Measurements from ENCODE around the gene APBB3. TPM values are rescaled to one million over a fixed set of nuclear protein-coding genes. Genes with fewer than 3 reads are reported as not detected.
A peak's percentile ranks its signal among the peaks of the same experiment; 100 is the strongest.

APBB3 gene
- 10 to 100 TPM; 18.8 to 32.5 (median 21.2) TPM for total RNA-seq
- long read RNA-seq, donor 1, partial matches to known transcripts: 9 of 27 reads
- long read RNA-seq, donor 1, other reads (novel, unspliced or antisense): 17 of 27 reads
- long read RNA-seq, donor 2, partial matches to known transcripts: 2 of 6 reads
- long read RNA-seq, donor 2, other reads (novel, unspliced or antisense): 2 of 6 reads

GRCh38 chr5:140564196-140565023 is at the start of gene APBB3, which contains the start of gene SLC35A4:
TSS of gene APBB3 (minus strand) at chr5:140564598. CDS start at chr5:140564245, 353 bp downstream.
TSS of gene SLC35A4 (plus strand) at chr5:140564828. CDS start at chr5:140567170, 2,342 bp downstream.
- TF ChIP-seq CTCF (IDR thresholded peaks at IDR 0.05): no peak
- H3K4me1 ChIP-seq (ENCODE audit: low read depth): peaks cover 18% of the 10 kb centered on the region
- DNase-seq (peak; percentile 95 to 98 (median 96)), ATAC-seq (peak; percentile 93)
- intact Hi-C loops (cut with DNase I, micrococcal nuclease): loop anchor here in 1 of 2 donors (10.0 kb wide), 1 partner anchor 70 kb away; the partner anchor contains the start of genes CD14 and TMCO6
- H3K9me3 ChIP-seq: no peaks in the 10 kb centered on the region
- H3K4me3 ChIP-seq: peak within 1 kb of the TSS; percentile 39
- peaks cover 6% of the 10 kb centered on the region for H3K36me3 ChIP-seq (ENCODE audit: low read depth)

- ATAC-seq: peak; percentile 7
- Histone ChIP-seq H3K4me3 (no peak overlapping the region), H3K36me3 (ENCODE audit: low read depth) (no peaks in the 10 kb centered on the region), H3K9me3 (no peaks in the 10 kb centered on the region), H3K4me1 (ENCODE audit: low read depth) (no peaks in the 10 kb centered on the region)
- intact Hi-C loops (cut with DNase I, micrococcal nuclease): no loop called here
- no peak for DNase-seq
- TF ChIP-seq CTCF (IDR thresholded peaks at IDR 0.05): no peak
Observed at GRCh38 chr5:140611020-140611521, 46.7 kb upstream of the APBB3 start.

GRCh38 chr5:140609126-140609525 is 44.7 kb upstream of the APBB3 start:
- ATAC-seq (peak; percentile 95), DNase-seq (peak; percentile 69 to 80 (median 79))
- no peak for TF ChIP-seq CTCF (IDR thresholded peaks at IDR 0.05)
- Histone ChIP-seq H3K36me3 (ENCODE audit: low read depth) (no peaks in the 10 kb centered on the region), H3K9me3 (no peaks in the 10 kb centered on the region), H3K4me3 (no peak overlapping the region), H3K4me1 (ENCODE audit: low read depth) (no peaks in the 10 kb centered on the region)
- intact Hi-C loops (cut with DNase I, micrococcal nuclease): no loop called here

- Histone ChIP-seq H3K36me3 (ENCODE audit: low read depth) (no peaks in the 10 kb centered on the region), H3K4me3 (no peak overlapping the region), H3K4me1 (ENCODE audit: low read depth) (no peaks in the 10 kb centered on the region), H3K9me3 (no peaks in the 10 kb centered on the region)
- ATAC-seq (peak; percentile 69), DNase-seq (no peak)
- TF ChIP-seq CTCF (IDR thresholded peaks at IDR 0.05): no peak
- intact Hi-C loops (cut with DNase I, micrococcal nuclease): no loop called here
Observed at GRCh38 chr5:140608722-140609121, 44.3 kb upstream of the APBB3 start.

- TF ChIP-seq CTCF (IDR thresholded peaks at IDR 0.05): no peak
- H3K4me1 ChIP-seq (ENCODE audit: low read depth): no peaks in the 10 kb centered on the region
- no peaks in the 10 kb centered on the region for H3K36me3 ChIP-seq (ENCODE audit: low read depth)
- no peaks in the 10 kb centered on the region for H3K9me3 ChIP-seq
- ATAC-seq: no peak
- H3K4me3 ChIP-seq: no peak overlapping the region
- DNase-seq: no peak
- intact Hi-C loops (cut with DNase I, micrococcal nuclease): no loop called here
Observed at GRCh38 chr5:140607031-140607430, 42.6 kb upstream of the APBB3 start.

All from mucosa of descending colon (tissue), 3 donors.